ENCODE measurements around the gene MEP1A.

DNA sequence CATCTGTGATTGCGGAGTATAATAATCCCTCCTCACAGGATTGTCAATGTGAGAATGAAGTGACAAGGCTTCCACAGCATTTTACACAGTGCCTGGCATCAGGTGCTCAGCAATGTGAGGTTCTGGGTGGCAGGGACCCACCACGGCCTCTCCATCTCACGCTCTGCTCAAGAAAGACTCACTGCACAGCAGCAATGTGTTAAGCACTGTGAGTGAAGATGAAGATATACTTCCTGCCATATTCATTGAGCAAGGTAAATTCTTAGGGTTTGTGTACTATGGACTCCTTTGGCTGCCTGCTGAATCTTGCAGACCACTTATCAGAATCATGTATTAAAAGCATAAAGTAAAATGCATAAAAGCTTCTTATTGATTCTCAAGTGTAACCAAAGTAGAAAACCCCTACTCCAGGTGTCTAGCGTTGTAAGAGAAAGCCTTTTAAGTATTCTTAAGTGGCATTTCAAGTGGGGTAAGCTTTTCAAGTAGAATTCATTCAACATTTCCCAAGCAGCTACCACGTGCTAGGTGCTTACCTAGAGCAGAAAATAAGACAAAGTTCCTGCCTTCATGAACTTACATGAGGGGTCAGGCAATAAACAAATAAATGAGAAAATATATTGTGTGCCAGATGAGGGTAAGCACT, 17.0 kb upstream of the MEP1A start:
- TF ChIP-seq POLR2A (IDR thresholded peaks at IDR 0.05; ENCODE audit: low read depth) = no peak
- TF ChIP-seq, protein P1, sequence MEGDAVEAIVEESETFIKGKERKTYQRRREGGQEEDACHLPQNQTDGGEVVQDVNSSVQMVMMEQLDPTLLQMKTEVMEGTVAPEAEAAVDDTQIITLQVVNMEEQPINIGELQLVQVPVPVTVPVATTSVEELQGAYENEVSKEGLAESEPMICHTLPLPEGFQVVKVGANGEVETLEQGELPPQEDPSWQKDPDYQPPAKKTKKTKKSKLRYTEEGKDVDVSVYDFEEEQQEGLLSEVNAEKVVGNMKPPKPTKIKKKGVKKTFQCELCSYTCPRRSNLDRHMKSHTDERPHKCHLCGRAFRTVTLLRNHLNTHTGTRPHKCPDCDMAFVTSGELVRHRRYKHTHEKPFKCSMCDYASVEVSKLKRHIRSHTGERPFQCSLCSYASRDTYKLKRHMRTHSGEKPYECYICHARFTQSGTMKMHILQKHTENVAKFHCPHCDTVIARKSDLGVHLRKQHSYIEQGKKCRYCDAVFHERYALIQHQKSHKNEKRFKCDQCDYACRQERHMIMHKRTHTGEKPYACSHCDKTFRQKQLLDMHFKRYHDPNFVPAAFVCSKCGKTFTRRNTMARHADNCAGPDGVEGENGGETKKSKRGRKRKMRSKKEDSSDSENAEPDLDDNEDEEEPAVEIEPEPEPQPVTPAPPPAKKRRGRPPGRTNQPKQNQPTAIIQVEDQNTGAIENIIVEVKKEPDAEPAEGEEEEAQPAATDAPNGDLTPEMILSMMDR (IDR thresholded peaks at IDR 0.05) = no peak

Measured in esophagus muscularis mucosa (tissue), 3 donors.